NCI-H2029 (cell line): ENCODE measurements around the gene LINC00305.

Experiments used
- DNase-seq: peaks from one replicate; lab custom pipeline; 2025; lab: John Stamatoyannopoulos, UW

The LINC00305 gene

DNA sequence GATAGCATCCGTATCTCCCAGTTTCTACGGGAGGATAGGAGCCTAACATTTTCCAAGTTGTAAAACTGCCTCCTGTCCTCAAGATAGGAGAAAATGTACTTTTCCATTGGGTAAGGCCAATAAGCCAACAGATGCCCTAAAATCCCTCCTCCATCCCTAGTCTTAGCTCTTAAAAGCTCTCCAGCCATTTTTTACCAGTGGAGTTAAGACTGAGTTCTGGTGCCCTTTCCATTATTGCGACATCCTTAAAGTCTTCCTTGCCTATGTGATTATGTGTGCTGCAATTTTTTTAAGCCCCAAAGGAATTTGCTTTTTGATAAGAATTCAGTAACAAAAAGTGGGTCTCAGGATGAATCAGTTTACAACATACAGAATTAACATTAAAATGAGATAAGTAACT, 33.0 kb downstream of the LINC00305 start:
- no peak for DNase-seq

DNA sequence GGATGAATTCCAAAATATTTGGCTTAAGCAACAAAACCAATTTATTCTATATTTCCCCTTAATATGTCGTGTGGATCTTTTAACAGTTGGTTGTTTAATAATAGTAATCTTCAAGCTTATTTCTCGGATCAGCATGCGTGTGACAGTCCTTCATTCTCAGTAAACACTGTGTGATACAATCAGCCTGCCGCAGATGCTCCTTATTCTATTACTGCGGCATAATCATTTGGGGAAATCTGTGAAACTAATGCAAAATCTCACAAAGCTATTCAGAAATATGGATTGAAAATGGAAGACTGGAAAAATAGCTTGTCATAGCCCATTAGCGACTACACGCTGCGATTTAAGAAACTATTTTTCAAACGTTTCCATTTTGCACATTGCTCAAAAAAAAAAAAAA, 36.9 kb downstream of the LINC00305 start:
- no peak for DNase-seq

DNA sequence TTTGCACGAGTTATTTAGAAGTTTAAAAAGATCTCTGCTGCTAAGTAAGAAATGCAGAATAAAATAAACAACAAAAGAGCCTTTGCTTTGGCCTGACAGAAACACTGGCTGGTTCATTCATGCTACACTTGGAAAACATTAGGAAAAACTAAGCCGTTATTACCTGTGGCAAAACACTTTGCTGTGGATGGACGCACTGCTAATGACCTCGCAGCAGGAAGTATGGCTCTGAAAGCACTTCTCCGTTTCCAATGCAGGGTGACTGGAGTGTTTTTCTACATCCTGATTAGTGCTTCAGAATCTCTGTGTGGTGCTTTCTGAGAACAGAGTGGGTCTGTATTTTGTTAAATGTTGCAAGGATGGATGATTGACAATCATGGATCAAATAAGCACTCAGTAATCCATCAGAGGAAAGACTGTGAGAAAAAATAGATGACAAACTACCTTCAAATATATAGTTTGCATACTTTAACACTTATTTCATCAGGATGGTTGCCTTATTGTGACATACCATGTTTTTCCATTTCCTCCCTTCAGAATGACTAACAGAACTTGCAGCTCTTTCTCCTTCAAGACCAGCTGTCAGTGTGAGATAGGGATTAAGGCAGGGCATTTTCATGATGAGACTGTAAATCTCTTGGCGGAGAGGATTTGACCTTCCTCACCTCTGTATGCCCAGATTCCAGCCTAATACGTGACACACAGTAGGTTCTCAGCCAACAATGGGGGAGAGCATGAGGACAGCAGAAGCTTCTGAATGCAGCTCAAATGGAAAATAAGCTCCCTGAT, 38.0 kb downstream of the LINC00305 start:
- DNase-seq = no peak

DNA sequence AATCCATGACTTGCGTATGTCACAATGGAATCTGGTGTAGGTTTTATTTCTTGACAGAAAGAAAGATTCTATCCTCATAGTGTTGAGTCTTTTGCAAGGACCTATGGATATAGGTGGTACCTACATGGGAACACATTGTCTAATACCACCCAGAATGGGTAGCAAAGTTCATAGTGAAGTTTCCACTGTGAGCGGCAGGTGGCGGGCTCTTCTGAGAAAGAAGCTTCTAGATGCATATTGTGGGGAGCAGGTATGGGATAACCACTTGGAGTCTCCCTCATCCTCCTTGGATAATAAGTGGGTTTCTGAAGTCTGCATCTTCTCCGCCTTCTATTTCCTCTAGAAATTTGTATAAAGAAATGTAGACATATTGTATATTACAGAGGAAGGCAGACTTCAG, 44.9 kb downstream of the LINC00305 start:
- no peak for DNase-seq

DNA sequence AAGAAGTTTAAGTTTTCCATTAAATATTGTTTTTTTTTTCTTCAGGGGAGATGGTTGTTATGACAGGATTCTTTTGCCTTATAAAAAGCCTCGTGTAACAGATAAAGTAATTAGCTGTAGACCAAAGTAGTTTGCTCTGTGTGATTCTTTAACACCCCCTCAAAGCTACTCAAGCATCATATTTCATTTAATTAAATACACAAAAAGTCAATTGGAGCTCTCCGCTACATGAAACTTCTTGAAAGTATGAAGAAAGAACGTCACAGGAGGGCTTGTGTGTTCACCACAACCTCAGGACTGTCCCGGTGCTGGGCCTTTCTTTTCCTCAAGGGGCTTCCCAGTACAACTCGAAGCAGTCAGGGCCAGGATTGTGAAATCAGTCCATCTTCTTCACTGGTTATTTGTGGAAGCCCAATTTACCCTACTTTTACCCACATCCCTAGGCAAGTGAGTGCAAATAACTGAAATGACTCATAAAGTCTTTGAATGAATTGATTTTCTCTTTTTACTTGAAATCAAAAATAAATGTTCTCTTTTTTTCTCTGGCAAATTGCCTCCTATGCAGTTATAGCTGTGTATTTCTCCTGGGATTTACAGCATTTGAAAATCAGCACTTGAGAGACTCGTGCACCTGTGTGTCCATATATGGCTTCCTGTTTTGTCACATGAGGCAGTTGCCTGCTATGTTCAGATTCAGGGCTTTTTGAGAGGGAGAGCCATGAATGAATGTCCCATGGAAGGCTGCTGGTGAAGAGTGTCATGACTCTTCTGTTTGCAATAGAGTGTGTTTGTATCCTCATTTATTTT, 48.6 kb downstream of the LINC00305 start:
- no peak for DNase-seq

DNA sequence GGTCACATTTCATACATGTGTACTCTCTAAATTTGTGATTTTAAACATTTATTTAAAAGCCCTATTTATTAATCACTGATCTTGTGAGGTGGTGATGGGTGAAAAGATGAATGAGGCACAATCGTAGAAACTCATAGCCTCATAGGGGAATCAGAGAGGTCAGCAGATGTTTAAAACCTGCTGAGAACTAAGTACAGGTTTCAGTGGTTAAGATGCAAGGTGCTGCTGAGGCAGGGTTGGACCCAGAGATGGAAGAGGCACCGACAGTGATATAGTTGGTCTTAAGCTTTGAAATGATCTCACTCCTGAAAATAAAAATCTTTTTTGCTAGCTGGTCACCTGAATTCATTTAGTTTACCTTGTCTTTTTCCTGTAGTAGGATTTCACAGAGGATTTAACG, 49.6 kb downstream of the LINC00305 start:
- DNase-seq = no peak

DNA sequence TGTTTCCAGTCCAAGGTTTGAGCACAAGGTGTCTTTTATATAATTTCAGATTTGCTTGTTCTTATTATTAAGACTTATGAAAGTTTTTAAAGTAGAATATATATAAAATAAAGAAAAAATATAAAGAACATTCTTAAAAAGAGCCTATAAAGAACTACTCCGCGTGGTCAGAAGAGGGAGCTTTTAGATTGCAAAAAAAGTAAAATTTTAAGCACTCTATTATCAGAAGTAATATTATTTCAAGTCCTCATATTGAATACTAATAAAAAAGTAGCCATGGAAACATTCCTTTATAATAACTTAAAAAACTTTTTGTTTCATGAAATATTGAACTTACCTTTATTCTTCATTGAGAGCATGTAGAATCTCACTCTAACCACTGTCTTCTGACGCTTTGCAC, 51.4 kb downstream of the LINC00305 start:
- DNase-seq = no peak

DNA sequence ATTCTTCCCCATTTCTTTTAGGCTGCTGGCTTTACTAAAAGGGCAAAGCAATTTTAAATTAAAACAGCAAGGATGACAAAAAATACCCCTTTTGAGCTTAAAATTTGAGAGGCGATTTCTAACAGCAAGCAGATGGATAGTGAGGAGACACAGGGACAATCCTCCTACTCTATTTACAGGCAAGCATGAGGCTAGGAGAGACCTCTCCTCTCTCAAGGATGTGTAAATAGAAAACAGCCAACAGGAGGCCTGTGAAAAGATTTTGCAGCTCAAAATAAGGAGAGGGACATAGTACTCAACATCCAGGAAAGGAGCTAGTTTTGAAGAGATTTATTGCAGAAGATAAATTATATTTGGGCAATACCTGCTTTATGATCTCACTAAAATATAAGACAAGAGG, 53.8 kb downstream of the LINC00305 start:
- DNase-seq = no peak

DNA sequence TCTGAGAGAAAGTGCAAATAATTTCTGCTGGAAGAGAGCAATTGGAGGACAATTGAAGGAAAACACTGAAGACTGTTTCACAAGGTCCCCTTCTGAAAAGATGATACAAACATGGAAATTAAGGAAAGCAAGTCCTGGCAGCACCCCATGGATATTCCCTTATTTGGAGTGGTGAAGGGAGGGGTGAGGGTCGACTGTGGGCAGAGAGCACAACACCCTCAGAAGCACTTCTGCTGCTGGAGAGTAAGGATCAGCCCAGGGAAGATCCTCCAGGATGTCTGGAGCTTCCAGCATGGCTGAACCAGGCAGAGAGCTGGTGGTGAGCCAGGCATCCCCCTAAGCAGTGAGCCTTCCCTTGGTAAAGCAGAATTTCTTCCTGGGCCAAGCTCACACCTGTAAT, 54.7 kb downstream of the LINC00305 start:
- DNase-seq = no peak

DNA sequence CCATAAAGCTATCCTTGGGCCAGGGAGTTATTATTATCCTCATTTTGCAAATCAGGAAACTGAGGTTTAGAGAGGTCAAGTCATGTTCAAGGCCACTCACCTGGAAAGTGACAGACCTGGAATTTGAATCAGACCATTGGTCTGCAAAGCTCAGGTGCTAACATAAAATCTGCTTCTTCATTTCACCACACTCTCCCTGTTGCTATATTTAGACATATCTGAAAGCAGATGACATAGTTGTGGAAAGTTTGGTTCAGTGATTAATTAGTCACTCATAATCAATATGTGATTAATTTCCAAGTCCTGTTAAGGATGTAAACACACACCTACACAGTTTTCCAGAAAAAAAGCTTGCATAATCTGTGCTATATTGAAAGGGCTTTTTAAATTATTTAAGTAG, 57.4 kb downstream of the LINC00305 start:
- DNase-seq = no peak

DNA sequence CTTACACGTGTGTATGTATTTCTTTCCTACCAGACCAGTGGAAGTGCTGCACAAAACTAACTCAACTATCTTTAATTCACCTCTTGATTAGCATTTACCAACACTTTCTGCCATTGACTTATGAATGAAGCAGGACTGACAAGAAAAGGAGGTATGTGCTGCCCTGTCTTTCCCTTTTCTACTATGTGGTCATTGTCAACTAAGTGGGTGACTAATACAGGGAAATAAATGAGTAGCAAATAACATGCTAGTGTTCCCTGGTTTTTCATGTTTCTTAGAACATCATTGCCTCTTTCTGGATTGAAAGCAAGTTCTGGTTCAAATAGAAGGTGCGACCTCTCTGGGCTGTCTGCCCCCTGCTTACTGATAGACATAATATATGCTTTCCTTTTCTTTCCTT, 58.0 kb downstream of the LINC00305 start:
- no peak for DNase-seq

DNA sequence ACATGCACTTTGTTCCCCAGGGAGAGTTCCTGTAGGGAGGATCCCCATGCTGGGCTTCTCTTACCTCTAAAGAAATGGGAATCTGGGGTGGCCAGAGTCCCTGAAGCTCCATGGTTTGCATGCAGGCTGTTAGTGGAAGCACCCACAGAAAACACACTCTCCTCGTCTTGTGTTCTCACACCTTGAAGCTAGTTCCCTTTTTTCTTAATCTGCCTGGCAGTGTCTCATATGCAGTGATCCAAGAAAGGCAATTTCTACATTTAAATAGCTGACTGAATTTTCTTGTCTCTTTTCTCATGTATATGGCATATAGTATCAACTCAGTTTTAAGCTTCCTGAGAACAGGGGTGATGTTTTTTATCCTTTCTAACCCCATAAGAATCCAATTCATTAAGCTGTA, 65.0 kb downstream of the LINC00305 start:
- no peak for DNase-seq

DNA sequence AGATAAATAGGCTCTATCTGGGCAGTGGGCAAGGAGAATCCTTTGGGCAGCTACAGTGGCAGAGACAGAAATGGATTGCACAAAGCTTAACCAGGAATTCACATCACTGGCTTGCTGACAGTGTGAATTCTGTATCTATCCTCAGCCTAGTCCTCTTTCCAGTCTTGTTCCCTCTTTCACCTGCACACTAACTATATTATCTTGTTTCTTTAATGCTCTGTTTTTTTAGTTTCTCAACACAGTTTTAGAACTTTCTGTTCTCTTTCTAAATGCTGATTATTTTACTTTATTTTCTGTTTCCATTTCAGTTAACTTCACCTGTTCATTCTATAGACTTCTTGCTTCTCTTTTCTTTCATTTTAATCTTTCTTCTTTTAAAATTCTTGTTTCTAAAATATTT, 66.4 kb downstream of the LINC00305 start:
- DNase-seq = no peak

DNA sequence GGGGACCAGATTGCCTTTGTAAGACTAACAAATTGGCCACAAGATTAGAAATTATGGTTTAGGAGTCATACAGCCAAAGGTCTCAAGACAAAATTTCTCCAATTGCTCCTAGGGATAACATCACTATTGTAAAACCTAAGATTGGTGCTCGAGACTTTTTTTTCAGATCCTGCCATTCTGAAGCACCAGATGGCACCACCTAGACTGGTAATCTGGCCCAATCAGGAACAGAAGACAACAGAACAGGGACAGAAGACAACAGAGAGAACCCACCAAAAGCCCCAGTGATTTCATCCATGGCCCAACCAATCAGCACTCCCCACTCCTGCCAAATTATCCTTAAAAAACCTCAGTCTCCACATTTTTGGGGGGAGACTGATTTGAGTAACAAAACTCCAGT, 66.8 kb downstream of the LINC00305 start:
- no peak for DNase-seq

DNA sequence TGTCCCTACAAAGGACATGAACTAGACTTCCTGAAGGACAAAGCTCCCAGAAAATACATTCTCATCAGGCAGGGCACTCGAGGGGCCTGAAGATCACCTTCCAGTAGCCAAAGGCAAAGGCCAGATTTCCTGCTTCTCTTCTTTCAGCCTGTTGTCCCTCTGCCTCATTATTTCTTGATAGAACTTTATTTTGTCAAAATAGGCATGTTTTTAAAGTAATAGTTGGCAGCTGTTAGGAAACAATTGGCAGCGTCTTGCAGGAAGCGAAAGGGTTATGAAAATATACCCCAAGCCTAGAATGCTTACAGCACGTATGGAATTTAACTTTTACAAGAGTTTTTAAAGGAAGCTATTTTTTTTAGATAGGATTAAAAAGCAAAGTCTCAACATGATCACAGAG, 74.9 kb downstream of the LINC00305 start:
- DNase-seq = no peak

DNA sequence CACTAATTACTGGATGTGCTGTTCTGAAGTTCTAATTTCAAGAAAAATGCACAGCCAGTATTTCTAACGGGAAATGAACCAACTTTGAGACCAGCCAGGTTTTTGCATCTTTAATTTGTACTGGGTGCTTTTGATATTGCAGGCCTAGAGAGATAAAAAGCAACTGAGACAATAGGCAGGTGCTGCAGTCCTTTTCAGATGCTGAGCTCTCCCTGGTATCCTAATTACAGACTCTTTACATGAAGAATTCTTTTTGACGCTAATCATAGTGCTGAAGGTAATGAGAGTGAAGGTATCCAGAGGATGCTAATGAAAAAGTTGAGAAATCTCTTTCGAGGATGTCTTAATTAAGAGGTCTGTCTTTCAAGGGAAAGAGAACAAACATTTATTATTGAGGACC, 93.9 kb downstream of the LINC00305 start:
- no peak for DNase-seq

DNA sequence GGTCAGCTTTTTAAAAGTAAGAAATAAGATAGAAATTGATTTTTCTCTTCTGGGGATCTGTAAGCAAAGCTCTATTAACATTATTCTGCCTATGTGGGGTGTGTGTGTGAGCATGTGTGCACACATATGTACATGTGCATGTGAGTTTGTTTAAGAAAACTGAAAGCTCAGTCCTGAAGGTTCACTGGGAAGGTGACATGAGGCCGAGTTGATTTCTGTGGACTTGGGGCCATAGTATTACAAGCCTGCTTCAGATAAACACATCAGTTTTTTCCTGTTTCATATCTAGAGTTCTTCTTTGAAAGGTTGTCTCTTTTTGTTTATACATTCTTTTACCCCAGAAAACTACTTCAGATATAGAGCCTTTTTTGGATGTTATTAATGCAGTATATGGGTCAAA, 95.6 kb downstream of the LINC00305 start:
- no peak for DNase-seq

DNA sequence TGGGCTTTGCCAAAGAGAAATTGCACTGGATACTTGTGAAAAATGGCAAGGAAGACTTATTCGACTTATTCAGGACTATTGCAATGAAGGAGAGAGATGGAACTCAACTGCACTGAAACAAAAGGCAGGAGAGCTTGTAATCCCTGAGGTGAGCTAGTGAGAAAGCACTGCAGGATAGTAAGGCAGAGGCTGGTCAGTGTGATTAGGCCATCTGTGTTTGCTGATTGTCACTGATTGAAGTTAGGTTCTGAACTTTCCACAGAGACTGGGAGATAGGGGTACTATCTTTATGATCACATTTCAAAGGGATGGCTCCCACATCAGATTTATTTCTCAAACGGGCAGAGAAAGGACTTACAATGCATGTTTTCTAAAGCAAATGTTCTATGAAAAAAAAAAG, 96.1 kb downstream of the LINC00305 start:
- DNase-seq = no peak

DNA sequence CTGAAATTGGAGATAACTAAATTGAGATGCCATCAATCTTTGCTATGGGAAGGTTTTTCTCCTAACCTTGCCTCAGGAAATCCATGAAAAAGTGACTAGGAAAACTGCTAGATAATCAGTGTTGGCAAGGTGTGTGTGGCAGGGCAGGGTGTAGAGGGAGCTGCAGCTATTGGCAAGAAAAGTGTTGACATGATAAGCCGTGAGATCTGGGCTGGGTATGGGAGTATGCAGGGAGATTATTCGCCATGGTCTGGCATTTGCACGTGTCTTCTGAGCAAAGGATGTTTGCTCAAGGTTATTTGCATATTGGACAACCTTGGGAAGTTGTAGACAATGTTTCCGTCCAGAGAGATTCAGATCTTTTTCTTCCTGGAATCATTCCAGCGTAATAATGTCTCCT, 104.3 kb downstream of the LINC00305 start:
- no peak for DNase-seq

DNA sequence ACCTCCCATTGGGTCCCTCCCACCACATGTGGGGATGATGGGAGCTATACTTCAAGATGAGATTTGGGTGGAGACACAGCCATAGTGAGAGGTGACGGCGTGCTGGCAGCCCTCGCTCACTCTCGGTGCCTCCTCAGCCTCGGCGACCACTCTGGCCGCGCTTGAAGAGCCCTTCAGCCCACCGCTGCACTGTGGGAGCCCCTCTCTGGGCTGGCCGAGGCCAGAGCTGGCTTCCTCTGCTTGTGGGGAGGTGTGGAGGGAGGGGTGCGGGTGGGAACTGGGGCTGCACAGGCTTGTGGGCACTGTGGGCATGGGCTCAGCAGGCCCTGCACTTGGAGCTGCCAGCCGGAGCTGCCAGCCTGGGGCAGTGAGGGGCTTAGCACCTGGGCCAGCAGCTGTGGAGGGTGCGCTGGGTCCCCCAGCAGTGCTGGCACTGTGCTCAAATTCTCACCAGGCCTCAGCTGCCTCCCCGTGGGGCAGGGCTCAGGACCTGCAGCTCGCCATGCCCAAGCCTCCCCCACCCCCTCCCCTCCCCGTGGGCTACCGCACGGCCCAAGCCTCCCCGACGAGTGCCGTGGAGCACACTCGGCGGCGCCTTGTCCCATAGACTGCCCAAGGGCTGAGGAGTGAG, 106.0 kb downstream of the LINC00305 start:
- DNase-seq = no peak

DNA sequence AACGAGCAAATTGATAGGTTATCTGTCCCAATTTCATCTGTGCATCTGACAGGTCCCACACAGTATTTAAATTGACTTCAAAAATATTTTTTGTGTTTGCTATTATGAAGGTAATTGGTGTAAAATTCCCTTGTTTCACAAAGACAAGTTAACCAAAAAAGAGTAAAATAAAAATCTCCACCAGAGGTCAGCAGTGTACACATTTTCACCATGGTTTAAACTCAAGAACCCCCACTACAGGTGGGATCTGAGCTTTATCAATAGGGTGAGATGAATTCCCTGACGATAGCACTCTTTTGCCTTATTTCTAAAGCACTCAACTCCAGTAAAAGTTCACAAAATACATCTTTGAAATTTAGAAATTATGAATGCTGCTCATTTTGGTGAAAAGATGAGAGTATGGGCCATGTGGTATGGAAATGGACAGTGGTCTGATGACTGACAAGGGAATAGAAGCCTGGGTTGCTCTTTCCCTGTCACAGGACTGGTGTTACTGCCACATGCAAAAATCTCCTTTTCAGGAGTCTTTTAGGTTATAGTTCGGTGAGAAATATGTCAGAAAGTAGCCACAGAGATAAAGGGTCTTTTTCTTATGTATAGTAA, 111.0 kb downstream of the LINC00305 start:
- DNase-seq = no peak

DNA sequence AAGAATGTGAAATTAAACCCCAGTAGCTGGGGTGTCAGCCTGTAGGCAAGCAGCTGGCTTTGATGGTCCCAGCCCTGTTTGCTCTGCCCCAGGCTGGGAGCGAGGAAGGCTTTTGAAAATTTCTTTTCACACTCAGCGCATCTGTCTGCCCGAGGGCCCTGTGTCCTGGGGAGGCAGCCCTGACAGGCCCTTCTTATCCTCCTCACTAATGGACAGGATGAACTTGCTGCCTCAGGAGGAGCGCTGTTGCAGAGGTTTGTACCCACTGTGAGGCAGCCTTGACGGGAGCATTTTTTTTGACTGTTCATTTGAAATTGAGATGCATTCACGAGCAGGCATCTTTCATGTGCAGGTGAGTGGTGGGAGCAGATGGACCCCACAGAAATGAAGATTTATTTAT, 116.6 kb downstream of the LINC00305 start:
- DNase-seq = no peak

DNA sequence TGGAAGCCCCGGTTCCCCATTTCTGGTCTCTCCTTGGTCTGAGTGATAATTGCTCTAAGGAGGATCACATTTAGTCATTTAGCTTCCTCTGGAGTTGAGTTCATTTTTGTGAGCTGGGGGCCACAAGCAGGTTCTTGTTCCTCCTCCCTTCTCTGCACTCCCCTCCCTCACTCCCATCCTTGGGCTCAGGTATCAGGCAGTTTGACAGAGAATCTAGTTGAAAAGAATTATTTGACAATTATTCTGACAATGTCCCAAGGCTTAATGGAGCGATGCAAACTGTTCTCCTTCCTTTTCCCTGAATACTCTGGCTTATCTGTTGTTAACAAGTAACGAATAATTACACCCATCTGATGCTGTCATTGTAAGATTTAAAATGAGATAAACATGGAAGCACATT, 117.5 kb downstream of the LINC00305 start:
- DNase-seq = no peak
